Measurements from ENCODE around the gene XRCC4. TPM values are rescaled to one million over a fixed set of nuclear protein-coding genes. Genes with fewer than 3 reads are reported as not detected.

XRCC4 gene
- total and polyA plus RNA-seq, 9 of the 15 experiments (the other 6 are each of a cell fraction or from before 2014, with no cell fraction given), result 13.6 to 61.6 (median 22.4) TPM

DNA sequence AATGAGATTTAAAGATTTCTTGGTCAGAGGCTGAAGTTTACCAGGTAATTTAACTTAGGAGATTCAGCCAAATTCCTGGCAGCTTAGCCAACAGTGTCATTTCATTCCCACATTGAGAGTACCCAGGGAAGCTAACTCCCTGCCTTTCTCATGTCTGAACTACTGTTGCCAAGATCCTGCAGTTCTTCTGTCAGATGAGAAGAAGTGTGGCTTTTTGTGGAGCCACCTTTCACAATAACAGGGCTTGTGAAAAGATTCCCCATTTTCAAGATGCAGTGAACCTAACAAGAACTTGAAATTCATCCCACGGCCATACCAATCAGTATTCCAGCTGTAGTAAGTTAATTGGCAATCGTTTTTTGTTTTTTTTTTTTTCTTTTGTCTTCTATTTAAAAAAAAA lies 176.4 kb downstream of the XRCC4 start:
- FAIRE-seq, result no peak
- no peaks in the 10 kb centered on the region for H3K79me2 ChIP-seq (ENCODE audit: control insufficient read depth, insufficient read depth, low read length)
- CTCF ChIA-PET (ENCODE audit: low intra/inter-chr PET ratio), result no interaction called here
- no peaks in the 10 kb centered on the region for H3K9me1 ChIP-seq (ENCODE audit: control insufficient read depth, insufficient read depth, low read length)
- H3K27ac ChIP-seq (ENCODE audit: extremely low read depth, low read depth, low read length), result no peak overlapping the region
- 7% methylated on average over 2 of the region's 2 CpGs for WGBS (ENCODE audit: insufficient coverage, low coverage, missing lambda C conversion rate)
- TF ChIP-seq CBFA2T3 (IDR thresholded peaks at IDR 0.05), result no peak
- TF ChIP-seq, protein P1, sequence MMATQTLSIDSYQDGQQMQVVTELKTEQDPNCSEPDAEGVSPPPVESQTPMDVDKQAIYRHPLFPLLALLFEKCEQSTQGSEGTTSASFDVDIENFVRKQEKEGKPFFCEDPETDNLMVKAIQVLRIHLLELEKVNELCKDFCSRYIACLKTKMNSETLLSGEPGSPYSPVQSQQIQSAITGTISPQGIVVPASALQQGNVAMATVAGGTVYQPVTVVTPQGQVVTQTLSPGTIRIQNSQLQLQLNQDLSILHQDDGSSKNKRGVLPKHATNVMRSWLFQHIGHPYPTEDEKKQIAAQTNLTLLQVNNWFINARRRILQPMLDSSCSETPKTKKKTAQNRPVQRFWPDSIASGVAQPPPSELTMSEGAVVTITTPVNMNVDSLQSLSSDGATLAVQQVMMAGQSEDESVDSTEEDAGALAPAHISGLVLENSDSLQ (IDR thresholded peaks at IDR 0.05), result no peak
- no peak for TF ChIP-seq POLR3A (IDR thresholded peaks at IDR 0.05; ENCODE audit: borderline replicate concordance, extremely low read depth, insufficient read depth, insufficient read length)
- no peak for TF ChIP-seq ESRRA (IDR thresholded peaks at IDR 0.05; ENCODE audit: borderline replicate concordance, low read depth)
- no peak for TF ChIP-seq KHSRP (IDR thresholded peaks at IDR 0.05)
- TF ChIP-seq, protein P2, sequence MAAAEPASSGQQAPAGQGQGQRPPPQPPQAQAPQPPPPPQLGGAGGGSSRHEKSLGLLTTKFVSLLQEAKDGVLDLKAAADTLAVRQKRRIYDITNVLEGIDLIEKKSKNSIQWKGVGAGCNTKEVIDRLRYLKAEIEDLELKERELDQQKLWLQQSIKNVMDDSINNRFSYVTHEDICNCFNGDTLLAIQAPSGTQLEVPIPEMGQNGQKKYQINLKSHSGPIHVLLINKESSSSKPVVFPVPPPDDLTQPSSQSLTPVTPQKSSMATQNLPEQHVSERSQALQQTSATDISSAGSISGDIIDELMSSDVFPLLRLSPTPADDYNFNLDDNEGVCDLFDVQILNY (CRISPR knock-in tag; IDR thresholded peaks at IDR 0.05), result no peak
- no peak for TF ChIP-seq GTF2A2 (tag; IDR thresholded peaks at IDR 0.05)
- TF ChIP-seq TAF1 (IDR thresholded peaks at IDR 0.05; ENCODE audit: control insufficient read depth, extremely low read depth, insufficient read depth, low read length, severe bottlenecking), result no peak
- TF ChIP-seq, protein P3, sequence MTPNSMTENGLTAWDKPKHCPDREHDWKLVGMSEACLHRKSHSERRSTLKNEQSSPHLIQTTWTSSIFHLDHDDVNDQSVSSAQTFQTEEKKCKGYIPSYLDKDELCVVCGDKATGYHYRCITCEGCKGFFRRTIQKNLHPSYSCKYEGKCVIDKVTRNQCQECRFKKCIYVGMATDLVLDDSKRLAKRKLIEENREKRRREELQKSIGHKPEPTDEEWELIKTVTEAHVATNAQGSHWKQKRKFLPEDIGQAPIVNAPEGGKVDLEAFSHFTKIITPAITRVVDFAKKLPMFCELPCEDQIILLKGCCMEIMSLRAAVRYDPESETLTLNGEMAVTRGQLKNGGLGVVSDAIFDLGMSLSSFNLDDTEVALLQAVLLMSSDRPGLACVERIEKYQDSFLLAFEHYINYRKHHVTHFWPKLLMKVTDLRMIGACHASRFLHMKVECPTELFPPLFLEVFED (CRISPR knock-in tag; conservative IDR thresholded peaks at IDR 0.05), result no peak
- no peak for TF ChIP-seq XRCC3 (IDR thresholded peaks at IDR 0.05)
- TF ChIP-seq WHSC1 (IDR thresholded peaks at IDR 0.05; ENCODE audit: low read length), result no peak
- no peak for TF ChIP-seq ZBTB8A (IDR thresholded peaks at IDR 0.05; ENCODE audit: partially characterized antibody)
- no peak for TF ChIP-seq SAFB (IDR thresholded peaks at IDR 0.05; ENCODE audit: borderline replicate concordance, low read depth, low read length)
- TF ChIP-seq, protein P4, sequence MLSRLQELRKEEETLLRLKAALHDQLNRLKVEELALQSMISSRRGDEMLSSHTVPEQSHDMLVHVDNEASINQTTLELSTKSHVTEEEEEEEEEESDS (CRISPR knock-in tag; IDR thresholded peaks at IDR 0.05), result no peak
- TF ChIP-seq, protein P5, sequence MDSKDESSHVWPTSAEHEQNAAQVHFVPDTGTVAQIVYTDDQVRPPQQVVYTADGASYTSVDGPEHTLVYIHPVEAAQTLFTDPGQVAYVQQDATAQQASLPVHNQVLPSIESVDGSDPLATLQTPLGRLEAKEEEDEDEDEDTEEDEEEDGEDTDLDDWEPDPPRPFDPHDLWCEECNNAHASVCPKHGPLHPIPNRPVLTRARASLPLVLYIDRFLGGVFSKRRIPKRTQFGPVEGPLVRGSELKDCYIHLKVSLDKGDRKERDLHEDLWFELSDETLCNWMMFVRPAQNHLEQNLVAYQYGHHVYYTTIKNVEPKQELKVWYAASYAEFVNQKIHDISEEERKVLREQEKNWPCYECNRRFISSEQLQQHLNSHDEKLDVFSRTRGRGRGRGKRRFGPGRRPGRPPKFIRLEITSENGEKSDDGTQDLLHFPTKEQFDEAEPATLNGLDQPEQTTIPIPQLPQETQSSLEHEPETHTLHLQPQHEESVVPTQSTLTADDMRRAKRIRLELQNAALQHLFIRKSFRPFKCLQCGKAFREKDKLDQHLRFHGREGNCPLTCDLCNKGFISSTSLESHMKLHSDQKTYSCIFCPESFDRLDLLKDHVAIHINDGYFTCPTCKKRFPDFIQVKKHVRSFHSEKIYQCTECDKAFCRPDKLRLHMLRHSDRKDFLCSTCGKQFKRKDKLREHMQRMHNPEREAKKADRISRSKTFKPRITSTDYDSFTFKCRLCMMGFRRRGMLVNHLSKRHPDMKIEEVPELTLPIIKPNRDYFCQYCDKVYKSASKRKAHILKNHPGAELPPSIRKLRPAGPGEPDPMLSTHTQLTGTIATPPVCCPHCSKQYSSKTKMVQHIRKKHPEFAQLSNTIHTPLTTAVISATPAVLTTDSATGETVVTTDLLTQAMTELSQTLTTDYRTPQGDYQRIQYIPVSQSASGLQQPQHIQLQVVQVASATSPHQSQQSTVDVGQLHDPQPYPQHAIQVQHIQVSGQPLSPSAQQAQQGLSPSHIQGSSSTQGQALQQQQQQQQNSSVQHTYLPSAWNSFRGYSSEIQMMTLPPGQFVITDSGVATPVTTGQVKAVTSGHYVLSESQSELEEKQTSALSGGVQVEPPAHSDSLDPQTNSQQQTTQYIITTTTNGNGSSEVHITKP (IDR thresholded peaks at IDR 0.05; ENCODE audit: partially characterized antibody), result no peak
- TF ChIP-seq HMG20B (CRISPR knock-in tag; IDR thresholded peaks at IDR 0.05), result no peak
- POLR2A ChIA-PET, result no interaction called here
- no TSS peak for BruUV-seq (replicated peaks)
- H3K4me1 ChIP-seq (replicated peaks in 1 of 2; ENCODE audit: control insufficient read depth in 2 of 2, insufficient read depth in 2 of 2, low read length in 2 of 2), result no peaks in the 10 kb centered on the region
- DNase-seq (ENCODE audit: extremely low read depth in 1 of 4, low spot score in 3 of 4), result no peak
- H3K4me3 ChIP-seq, result no peak overlapping the region
- in situ Hi-C loops (cut with MboI) (no loop called here), intact Hi-C loops (cut with micrococcal nuclease) (no loop called here)
- H3K9ac ChIP-seq (ENCODE audit: insufficient read depth in 1 of 2, low read depth in 2 of 2, low read length in 2 of 2), result no peak overlapping the region
- H3K4me2 ChIP-seq (ENCODE audit: insufficient read depth, low read length), result no peak overlapping the region
- H2AFZ ChIP-seq (ENCODE audit: low read depth, low read length), result no peak overlapping the region
- no peak for ATAC-seq
- no peaks in the 10 kb centered on the region for H3K36me3 ChIP-seq (ENCODE audit: control insufficient read depth, insufficient read depth, low read length)
- H3K27me3 ChIP-seq (ENCODE audit: control insufficient read depth in 2 of 2, insufficient read depth in 2 of 2, low read length in 2 of 2), result no peaks in the 10 kb centered on the region
- H4K20me1 ChIP-seq (replicated peaks; ENCODE audit: control insufficient read depth, insufficient read depth, low read length), result no peaks in the 10 kb centered on the region
- no peaks in the 10 kb centered on the region for H3K9me3 ChIP-seq (replicated peaks; ENCODE audit: control insufficient read depth, insufficient read depth, low read depth, low read length)
